Body of pancreas (tissue), 4 donors: ENCODE data around the gene TNIK. TPM values are rescaled to one million over a fixed set of nuclear protein-coding genes. Genes with fewer than 3 reads are reported as not detected.
A peak's percentile ranks its signal among the peaks of the same experiment; 100 is the strongest.
"Not testable (repeated sequence)": the region's sequence is repeated elsewhere in the genome, so short reads cannot be mapped to it uniquely, and the experiment has no call there.

ENCODE experiments used
- ATAC-seq: fragments of 150-250 bp; one replicate; pipeline ENCODE4 v1.9.1; 2016
- DNase-seq, 4 donors: peaks; one replicate each; pipeline ENCODE4 v3.0.0-alpha.2; 2019
- H3K27ac ChIP-seq, 4 donors: fragments of 200-600 bp; sonication (generic); 1 replicate in 3 of 4; 2 replicates in 1 of 4; pipeline versions ENCODE4 v1.5.1 to v1.6.1; 2016 to 2019; ENCODE audit warnings: mild to moderate bottlenecking in 1 of 4, mixed read lengths in 1 of 4, moderate library complexity in 1 of 4
- H3K27me3 ChIP-seq, 2 donors: fragments of 200-600 bp; sonication (generic); one replicate each; pipeline ENCODE4 v1.6.0; 2016; ENCODE audit warnings: mild to moderate bottlenecking in 1 of 2
- H3K36me3 ChIP-seq, 2 donors: fragments of 200-600 bp; sonication (generic); replicated peaks in 1 of 2; 2 replicates each; pipeline ENCODE4 v1.5.1; 2016; ENCODE audit warnings: low read depth in 2 of 2; ENCODE audit not compliant: insufficient read depth in 1 of 2
- H3K4me1 ChIP-seq: fragments of 200-600 bp; sonication (generic); one replicate; pipeline ENCODE4 v1.6.0; 2016
- H3K4me3 ChIP-seq, 2 donors: fragments of 200-600 bp; sonication (generic); 1 replicate in 1 of 2; 2 replicates in 1 of 2; pipeline ENCODE4 v1.5.1; 2016 to 2019
- H3K9me3 ChIP-seq, 3 donors: fragments of 200-600 bp; sonication (generic); 1 replicate in 2 of 3; 2 replicates in 1 of 3; pipeline ENCODE4 v1.5.1; 2016
- POLR2A ChIP-seq, 3 donors: fragments of 450-650 bp; IDR thresholded peaks; one replicate each; pipeline ENCODE4 v1.6.1; 2016; ENCODE audit warnings: antibody characterized with exemption in 3 of 3, mild to moderate bottlenecking in 2 of 3
- WGBS, 2 donors: methylation state at CpG; one replicate each; pipeline ENCODE4 v1.1.5; 2017; 5-methylcytosine and 5-hydroxymethylcytosine counted together
- intact Hi-C: fragments of 100-400 bp; cut with DNase I; formaldehyde crosslinking; loops from one replicate; pipeline ENCODE4 v1.15.1; 2023
- total RNA-seq, 2 donors: library from RNA; depleted of rRNA; stranded (reverse); fragments of >200 nt; gene quantifications; one replicate each; pipeline ENCODE4 v1.1.0, GENCODE V29; 2016
- TF ChIP-seq, protein P1 (sequence below), 7 experiments: fragments of 450-650 bp in 4 of 7; fragments of 200-600 bp in 3 of 7; sonication (generic) in 3 of 7; IDR thresholded peaks; one replicate each; pipeline ENCODE4 v1.5.1; 2016 to 2019; ENCODE audit warnings: antibody characterized with exemption in 7 of 7

TNIK gene
- total RNA-seq, 2 donors from 2014 or later, result 7.6 to 9.6 TPM

DNA sequence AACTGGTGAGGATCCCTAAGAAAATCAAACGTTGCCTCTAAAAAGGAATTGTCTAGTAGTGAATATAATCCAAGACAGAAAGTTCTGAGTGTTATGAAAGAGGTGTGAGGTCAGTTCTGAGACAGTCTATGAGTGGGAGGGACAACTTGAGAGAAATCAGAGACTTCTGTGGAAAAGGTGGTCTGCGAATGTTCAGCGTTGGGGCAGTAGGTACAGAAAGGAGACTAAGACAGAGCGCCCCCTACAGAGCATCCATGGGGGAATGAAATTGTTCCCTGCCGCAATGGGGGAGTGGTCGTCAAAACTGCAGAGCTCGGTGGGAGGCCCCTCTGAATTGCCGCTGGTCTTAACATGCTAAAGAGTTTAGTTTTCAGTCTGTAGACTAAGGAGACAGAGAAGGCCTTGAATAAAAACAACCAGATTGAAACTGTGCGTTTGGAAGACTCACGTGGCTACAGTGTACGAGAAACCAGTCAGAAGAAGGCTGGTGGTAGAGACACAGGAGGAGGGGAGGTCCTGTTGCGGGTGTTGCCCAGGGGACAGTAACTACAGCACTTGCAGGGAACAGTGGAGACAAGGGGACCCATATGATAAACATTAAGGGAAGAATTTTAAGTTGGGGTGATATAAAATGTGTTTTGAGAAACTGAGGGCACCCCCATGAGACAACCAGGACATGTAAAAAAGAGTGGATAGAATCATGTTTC, 6.9 kb downstream of the TNIK start:
- WGBS, 2 donors, result 82 to 88% methylated on average over 12 of the region's 12 CpGs
- no peak overlapping the region for H3K4me3 ChIP-seq
- TF ChIP-seq, protein P1, sequence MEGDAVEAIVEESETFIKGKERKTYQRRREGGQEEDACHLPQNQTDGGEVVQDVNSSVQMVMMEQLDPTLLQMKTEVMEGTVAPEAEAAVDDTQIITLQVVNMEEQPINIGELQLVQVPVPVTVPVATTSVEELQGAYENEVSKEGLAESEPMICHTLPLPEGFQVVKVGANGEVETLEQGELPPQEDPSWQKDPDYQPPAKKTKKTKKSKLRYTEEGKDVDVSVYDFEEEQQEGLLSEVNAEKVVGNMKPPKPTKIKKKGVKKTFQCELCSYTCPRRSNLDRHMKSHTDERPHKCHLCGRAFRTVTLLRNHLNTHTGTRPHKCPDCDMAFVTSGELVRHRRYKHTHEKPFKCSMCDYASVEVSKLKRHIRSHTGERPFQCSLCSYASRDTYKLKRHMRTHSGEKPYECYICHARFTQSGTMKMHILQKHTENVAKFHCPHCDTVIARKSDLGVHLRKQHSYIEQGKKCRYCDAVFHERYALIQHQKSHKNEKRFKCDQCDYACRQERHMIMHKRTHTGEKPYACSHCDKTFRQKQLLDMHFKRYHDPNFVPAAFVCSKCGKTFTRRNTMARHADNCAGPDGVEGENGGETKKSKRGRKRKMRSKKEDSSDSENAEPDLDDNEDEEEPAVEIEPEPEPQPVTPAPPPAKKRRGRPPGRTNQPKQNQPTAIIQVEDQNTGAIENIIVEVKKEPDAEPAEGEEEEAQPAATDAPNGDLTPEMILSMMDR (IDR thresholded peaks at IDR 0.05), result peak in 1 of 7 experiments; percentile 6
- TF ChIP-seq POLR2A (IDR thresholded peaks at IDR 0.05), result no peak
- ATAC-seq (no peak), DNase-seq (no peak)
- H3K9me3 ChIP-seq, result no peaks in the 10 kb centered on the region
- H3K4me1 ChIP-seq, result peaks cover 22% of the 10 kb centered on the region
- intact Hi-C loops, result no loop called here
- no peaks in the 10 kb centered on the region for H3K27me3 ChIP-seq
- H3K27ac ChIP-seq, result no peak overlapping the region
- H3K36me3 ChIP-seq, result no peaks in the 10 kb centered on the region

DNA sequence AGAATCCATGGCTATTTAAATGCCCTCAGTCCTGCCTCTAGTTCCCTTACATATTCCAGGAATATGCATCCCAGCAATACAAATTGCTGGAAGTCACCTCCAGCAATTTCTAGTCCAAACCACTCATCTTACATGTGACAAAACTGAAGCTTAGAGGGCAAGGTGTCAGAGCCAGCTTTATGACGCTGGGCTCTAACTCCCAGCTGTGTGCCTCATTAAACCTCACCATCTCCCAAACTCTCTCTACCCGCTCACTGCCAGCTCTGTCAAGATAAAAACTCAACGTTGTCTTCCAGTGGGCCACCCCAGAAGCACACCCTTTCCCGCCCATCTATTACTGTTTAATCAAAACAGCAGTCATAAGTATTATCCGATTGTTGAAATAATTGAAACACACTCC, 7.9 kb downstream of the TNIK start:
- TF ChIP-seq POLR2A (IDR thresholded peaks at IDR 0.05), result no peak
- TF ChIP-seq, protein P1 (IDR thresholded peaks at IDR 0.05), result no peak
- Histone ChIP-seq H3K4me3 (no peak overlapping the region), H3K9me3 (no peaks in the 10 kb centered on the region), H3K27me3 (no peaks in the 10 kb centered on the region), H3K27ac (no peak overlapping the region), H3K4me1 (peaks cover 21% of the 10 kb centered on the region), H3K36me3 (no peaks in the 10 kb centered on the region)
- DNase-seq (no peak), ATAC-seq (no peak)
- WGBS, 2 donors, result 77 to 79% methylated on average over 5 of the region's 5 CpGs
- intact Hi-C loops, result no loop called here

DNA sequence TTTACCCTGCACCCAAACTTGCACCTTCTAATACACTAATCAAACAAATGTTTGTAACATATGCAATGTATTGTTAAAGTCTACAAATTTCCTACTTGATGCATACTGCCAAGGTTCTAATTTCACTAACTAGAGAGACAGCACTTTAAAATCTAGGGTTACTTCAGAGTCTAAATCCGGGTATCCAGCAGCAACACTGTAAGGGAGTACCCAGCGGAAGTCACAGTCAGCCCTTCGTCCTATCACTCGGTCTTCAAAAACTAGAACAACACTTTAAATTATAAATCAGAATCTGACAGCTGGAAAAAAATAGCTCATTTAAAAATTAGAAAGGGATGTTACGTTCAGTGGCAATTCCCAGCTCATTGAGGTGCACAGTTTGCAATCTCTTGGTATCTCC, 8.3 kb downstream of the TNIK start:
- TF ChIP-seq, protein P1 (IDR thresholded peaks at IDR 0.05), result no peak
- TF ChIP-seq POLR2A (IDR thresholded peaks at IDR 0.05), result no peak
- Histone ChIP-seq H3K27ac (no peak overlapping the region), H3K27me3 (no peaks in the 10 kb centered on the region), H3K9me3 (no peaks in the 10 kb centered on the region), H3K4me3 (no peak overlapping the region), H3K4me1 (peaks cover 21% of the 10 kb centered on the region), H3K36me3 (no peaks in the 10 kb centered on the region)
- ATAC-seq (no peak), DNase-seq (no peak)
- WGBS, 2 donors, result 90 to 97% methylated on average over 5 of the region's 5 CpGs
- intact Hi-C loops, result no loop called here

DNA sequence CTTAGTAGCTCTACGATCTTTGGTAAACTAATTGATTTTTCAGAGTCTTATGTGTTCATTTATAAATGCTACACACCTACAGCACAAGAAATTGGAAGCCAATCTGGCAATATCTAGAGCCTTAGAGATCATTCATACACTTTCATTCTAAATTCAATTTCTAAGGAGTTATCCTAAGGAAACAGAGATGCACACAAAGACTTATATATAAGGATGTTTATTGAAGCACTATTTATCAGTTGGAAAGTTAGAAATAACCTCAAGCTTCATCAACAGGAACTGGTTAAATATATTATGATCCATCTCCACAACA, 12.7 kb downstream of the TNIK start:
- DNase-seq, H3K4me1 ChIP-seq, ATAC-seq, H3K36me3 ChIP-seq, intact Hi-C loops, H3K27ac ChIP-seq, H3K9me3 ChIP-seq, H3K27me3 ChIP-seq, H3K4me3 ChIP-seq: not testable (repeated sequence)
- 19 to 25% methylated on average over 1 of the region's 1 CpG for WGBS, 2 donors

DNA sequence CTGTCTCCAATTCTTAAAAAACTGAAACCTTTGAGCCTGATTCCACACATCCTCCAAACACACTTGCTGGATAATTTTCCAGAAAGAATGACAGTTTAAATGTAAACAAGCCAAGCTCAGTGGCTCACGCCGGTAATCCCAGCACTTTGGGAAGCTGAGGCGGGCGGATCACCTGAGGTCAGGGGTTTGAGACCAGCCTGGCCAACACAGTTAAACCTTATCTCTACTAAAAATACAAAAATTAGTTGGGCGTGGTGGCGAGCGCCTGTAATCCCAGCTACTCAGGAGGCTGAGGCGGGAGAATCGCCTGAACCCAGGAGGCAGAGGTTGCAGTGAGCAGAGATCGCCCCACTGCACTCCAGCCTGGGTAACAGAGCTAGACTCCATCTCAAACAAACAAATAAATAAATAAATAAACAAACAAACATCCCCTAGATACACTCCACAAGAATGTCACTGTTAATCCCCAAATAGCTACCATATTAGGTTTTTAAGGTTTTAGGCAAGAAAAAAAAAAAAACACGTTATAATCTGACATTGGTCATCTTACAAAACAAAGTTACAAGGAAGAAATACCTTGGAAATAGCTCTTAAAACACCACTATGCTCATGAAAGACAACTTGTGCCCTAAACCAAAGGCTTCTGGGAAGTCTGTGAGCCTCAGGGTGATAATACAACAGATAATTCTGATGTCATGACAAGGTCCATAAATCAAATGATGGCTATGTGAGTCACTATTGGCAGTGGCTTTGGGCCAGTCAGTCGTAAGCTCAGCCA, 13.2 kb downstream of the TNIK start:
- TF ChIP-seq POLR2A (IDR thresholded peaks at IDR 0.05), result no peak
- TF ChIP-seq, protein P1 (IDR thresholded peaks at IDR 0.05), result no peak
- Histone ChIP-seq H3K4me3 (no peak overlapping the region), H3K9me3 (no peaks in the 10 kb centered on the region), H3K27ac (no peak overlapping the region), H3K36me3 (no peaks in the 10 kb centered on the region), H3K4me1 (peaks cover 10% of the 10 kb centered on the region), H3K27me3 (no peaks in the 10 kb centered on the region)
- WGBS, 2 donors, result 81 to 85% methylated on average over 12 of the region's 12 CpGs
- intact Hi-C loops, result no loop called here
- peak in 2 of 4 donors; percentile 25 to 31 for DNase-seq
- no peak for ATAC-seq
